Measurements from ENCODE around the gene STAT3.

DNA sequence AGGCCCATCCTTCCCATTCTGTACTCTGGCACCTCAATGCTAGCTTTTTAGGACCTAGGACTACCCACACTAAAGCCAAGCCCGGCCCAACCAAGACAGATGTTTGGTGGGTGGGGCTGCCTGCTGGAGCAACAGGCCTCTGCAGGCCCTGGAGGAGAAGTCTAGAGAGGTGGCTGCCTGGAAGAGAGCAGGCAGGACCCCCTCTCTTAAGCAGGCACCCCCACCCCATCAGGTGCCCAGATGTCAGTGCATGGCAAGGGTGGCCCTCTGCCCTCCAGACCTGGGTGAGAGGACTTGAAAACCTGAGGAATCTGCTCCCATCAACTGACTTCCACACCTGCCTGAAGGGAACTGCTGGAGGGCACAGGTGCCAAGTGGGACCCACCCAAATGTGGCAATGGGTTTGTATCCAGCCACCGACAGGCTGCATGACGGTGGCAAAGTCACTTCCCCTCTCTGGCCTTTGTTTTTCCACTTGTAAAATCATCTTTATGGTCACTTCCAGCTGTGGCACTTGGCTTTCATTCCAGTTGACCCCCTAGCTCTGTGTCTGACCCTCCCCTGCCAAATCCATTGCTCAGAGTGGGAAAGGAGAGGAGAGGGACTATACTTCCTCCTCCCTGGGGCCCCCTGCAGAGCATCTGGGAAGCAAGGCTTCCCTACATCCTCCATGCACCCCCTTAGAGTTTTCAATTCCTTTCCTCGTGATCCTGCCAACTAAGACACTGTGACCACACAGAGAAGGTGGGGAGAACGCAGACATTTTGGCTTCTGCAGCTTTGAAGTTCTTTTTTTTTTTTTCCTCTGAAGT lies 101.6 kb downstream of the STAT3 start:
- TF ChIP-seq POLR2AphosphoS5 (IDR thresholded peaks at IDR 0.05) (no peak), CTCF (IDR thresholded peaks at IDR 0.05) (no peak), POLR2A (IDR thresholded peaks at IDR 0.05) (no peak), EP300 (IDR thresholded peaks at IDR 0.05) (no peak)

Measured in stomach (tissue), 4 donors.